ENCODE data around the gene LRP10. TPM values are rescaled to one million over a fixed set of nuclear protein-coding genes. Genes with fewer than 3 reads are reported as not detected.
"Not testable (repeated sequence)": the region's sequence is repeated elsewhere in the genome, so short reads cannot be mapped to it uniquely, and the experiment has no call there.

LRP10 gene
- total RNA-seq, 1 donor from 2014 or later, result 52.3 TPM

DNA sequence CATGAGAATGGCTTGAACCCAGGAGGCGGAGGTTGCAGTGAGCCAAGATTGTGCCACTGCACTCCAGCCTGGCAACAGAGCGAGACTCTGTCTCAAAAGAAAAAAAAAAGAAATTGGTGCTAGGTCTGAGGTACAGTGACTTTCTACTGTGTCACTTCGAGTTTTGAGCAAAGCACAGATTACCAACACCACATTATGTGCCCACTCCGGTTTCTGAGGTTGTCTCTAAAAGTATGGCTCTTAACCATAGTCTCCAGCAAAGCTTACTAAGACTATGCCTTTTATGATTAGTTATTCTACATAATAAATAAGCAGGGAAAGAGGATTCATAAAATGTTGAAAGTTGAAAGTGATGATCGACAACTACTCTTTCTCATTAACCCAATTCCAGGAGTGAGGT is 39.4 kb downstream of the LRP10 start:
- TF ChIP-seq, protein P1, sequence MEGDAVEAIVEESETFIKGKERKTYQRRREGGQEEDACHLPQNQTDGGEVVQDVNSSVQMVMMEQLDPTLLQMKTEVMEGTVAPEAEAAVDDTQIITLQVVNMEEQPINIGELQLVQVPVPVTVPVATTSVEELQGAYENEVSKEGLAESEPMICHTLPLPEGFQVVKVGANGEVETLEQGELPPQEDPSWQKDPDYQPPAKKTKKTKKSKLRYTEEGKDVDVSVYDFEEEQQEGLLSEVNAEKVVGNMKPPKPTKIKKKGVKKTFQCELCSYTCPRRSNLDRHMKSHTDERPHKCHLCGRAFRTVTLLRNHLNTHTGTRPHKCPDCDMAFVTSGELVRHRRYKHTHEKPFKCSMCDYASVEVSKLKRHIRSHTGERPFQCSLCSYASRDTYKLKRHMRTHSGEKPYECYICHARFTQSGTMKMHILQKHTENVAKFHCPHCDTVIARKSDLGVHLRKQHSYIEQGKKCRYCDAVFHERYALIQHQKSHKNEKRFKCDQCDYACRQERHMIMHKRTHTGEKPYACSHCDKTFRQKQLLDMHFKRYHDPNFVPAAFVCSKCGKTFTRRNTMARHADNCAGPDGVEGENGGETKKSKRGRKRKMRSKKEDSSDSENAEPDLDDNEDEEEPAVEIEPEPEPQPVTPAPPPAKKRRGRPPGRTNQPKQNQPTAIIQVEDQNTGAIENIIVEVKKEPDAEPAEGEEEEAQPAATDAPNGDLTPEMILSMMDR (conservative IDR thresholded peaks at IDR 0.05), result no peak
- peaks cover 5% of the 10 kb centered on the region for H3K4me1 Mint-ChIP-seq (ENCODE audit: unreplicated experiment)
- no peaks in the 10 kb centered on the region for H3K9me3 Mint-ChIP-seq
- no peaks in the 10 kb centered on the region for H3K27me3 Mint-ChIP-seq
- no peak for DNase-seq (ENCODE audit: extremely low spot score, unreplicated experiment)
- peaks cover 22% of the 10 kb centered on the region for H3K36me3 Mint-ChIP-seq
- H3K27ac Mint-ChIP-seq, result no peak overlapping the region
- H3K4me3 Mint-ChIP-seq, result no peak overlapping the region

DNA sequence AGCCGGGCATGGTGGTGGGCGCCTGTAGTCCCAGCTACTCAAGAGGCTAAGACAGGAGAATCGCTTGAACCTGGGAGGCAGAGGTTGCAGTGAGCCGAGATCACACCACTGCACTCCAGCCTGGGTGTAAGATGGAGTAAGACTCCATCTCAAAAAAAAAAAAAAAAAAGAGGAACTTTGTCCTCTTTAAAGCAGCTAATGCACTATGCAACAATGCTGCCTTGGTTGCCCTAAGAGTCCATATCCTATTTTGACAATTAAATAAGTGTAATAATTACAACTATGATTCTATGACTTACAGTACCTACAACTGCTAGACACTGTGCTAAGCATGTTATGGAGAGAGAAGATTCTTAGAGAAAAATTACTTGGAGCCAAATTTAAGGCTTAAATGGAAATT is 43.3 kb downstream of the LRP10 start:
- peaks cover 28% of the 10 kb centered on the region for H3K4me1 Mint-ChIP-seq (ENCODE audit: unreplicated experiment)
- H3K27ac Mint-ChIP-seq, H3K4me3 Mint-ChIP-seq: not testable (repeated sequence)

DNA sequence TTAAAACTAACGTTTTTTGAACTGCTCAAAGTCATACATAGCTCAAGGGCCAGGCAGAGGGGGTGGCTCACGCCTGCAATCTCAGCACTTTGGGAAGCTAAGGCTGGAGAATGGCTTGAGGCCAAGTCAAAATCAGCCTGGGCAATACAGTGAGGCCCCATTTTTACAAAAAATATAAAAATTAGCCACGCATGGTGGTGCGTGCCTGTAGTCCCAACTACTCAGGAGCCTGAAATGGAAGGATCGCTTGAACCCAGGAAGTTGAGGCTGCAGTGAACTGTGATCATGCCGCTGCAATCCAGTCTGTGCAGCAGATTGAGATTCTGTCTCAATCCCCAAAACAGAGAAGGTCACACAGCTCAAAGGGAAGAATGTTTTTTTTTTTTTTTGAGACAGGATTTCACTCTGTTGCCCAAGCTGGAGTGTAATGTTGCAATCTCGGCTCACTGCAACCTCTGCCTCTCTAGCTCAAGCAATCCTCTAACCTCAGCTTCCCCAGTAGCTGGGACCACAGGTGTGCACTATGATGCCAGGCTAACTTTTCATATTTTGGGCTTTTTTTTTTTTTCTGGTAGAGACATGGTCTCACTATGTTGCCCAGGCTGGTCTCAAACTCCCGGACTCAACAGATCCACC is 44.5 kb downstream of the LRP10 start:
- peaks cover 25% of the 10 kb centered on the region for H3K36me3 Mint-ChIP-seq
- peaks cover 33% of the 10 kb centered on the region for H3K4me1 Mint-ChIP-seq (ENCODE audit: unreplicated experiment)
- TF ChIP-seq, protein P1 (conservative IDR thresholded peaks at IDR 0.05), result no peak
- H3K27me3 Mint-ChIP-seq, result peaks cover 4% of the 10 kb centered on the region
- no peaks in the 10 kb centered on the region for H3K9me3 Mint-ChIP-seq
- peak overlapping the region; percentile 22 for H3K4me3 Mint-ChIP-seq
- DNase-seq (ENCODE audit: extremely low spot score, unreplicated experiment), result no peak
- no peak overlapping the region for H3K27ac Mint-ChIP-seq

More for the DNA sequence above, 43.3 kb downstream of the LRP10 start:
- H3K36me3 Mint-ChIP-seq, result peaks cover 21% of the 10 kb centered on the region
- not testable (repeated sequence) for DNase-seq (ENCODE audit: extremely low spot score, unreplicated experiment); H3K27me3 Mint-ChIP-seq; H3K9me3 Mint-ChIP-seq

DNA sequence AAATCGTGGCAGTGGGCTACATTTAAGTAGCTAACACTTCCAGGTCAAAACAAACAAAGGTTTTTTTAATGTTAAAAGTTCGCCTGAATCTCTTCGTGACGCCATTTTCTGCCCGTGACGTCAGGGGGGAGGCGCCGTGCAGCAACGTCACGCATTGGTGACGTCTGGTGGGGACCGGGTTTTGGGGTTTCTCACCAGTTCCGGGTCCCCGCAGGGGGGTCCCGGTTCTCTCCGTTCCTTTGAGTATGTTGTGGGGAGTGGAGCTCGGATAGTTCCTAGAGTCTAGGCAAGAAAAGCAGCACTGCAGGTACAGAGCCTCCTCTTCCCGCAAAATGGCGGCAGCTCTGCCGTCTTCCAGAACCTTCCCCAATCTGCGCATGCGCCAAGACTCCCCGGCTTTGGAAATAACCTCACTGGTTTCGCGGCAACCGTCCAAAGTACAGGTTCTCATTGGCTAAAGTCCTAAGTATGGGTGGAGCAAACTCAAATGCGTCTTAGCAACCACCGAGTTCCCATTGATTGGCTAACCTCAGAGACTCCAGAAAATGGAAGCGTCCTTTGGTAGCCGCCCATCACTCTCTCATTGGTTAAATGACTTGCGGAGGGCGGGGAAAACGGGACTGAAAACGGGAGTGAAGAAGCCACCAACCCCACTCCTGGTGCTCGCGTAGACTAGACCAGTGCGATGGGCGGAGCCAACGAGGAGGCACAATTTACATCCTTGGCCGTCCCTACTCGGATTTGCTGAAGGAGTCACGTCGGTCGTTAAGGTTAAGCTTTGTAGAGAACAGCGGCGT is 47.5 kb downstream of the LRP10 start, which contains the start of gene RBM23:
TSS of gene RBM23 (minus strand) at position 346 of the 797 bp plus-strand sequence.
- TF ChIP-seq, protein P1 (conservative IDR thresholded peaks at IDR 0.05), result no peak
- H3K36me3 Mint-ChIP-seq, result peaks cover 38% of the 10 kb centered on the region
- H3K27me3 Mint-ChIP-seq, result peaks cover 4% of the 10 kb centered on the region
- peak within 1 kb of the TSS; percentile 100 for H3K27ac Mint-ChIP-seq
- H3K4me3 Mint-ChIP-seq, result peak within 1 kb of the TSS; percentile 97
- peaks cover 28% of the 10 kb centered on the region for H3K4me1 Mint-ChIP-seq (ENCODE audit: unreplicated experiment)
- peak; percentile 99 for DNase-seq (ENCODE audit: extremely low spot score, unreplicated experiment)
- H3K9me3 Mint-ChIP-seq, result no peaks in the 10 kb centered on the region

DNA sequence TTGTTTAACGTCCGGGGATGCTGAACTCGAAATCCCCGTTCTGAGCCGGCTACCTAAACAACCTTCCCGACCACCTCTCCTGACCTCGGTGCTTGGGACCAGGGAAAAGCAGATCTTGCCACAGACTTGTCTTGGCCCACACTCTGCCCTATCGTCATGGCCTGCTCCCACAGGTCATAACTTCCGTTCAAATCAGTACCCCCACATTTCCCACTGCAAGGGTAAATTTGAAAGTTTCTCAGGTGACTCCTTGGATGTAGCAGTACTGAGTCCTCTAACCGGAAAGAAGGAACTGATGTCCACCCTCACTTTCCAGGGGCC is 48.0 kb downstream of the LRP10 start:
- peak overlapping the region; percentile 97 for H3K4me3 Mint-ChIP-seq
- H3K27ac Mint-ChIP-seq, result peak overlapping the region; percentile 100
- peaks cover 37% of the 10 kb centered on the region for H3K36me3 Mint-ChIP-seq
- H3K9me3 Mint-ChIP-seq, result no peaks in the 10 kb centered on the region
- peaks cover 4% of the 10 kb centered on the region for H3K27me3 Mint-ChIP-seq
- H3K4me1 Mint-ChIP-seq (ENCODE audit: unreplicated experiment), result peaks cover 28% of the 10 kb centered on the region
- TF ChIP-seq, protein P1 (conservative IDR thresholded peaks at IDR 0.05), result no peak
- DNase-seq (ENCODE audit: extremely low spot score, unreplicated experiment), result no peak

DNA sequence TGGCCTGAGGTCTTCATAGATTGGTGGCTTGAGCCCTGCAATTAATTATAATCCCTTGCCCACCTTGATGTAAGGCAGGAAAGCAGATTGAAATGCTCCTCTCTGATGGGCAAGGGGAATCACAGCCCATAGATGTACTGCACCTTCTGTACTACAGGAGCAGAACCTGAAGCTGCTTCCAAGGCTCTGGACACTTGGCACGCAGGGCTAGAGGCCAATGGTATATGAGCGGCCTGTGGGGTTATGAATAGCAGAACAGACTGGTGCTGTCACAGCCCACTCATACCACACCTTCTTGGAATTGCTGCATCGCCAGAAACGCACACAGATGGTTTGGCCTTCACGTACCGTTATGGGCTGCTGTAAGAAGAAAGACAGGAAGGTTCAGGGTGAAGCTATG is 49.2 kb downstream of the LRP10 start:
- DNase-seq (ENCODE audit: extremely low spot score, unreplicated experiment), result no peak
- Mint-ChIP-seq H3K4me3 (no peak overlapping the region), H3K27ac (no peak overlapping the region), H3K36me3 (peaks cover 40% of the 10 kb centered on the region), H3K4me1 (ENCODE audit: unreplicated experiment) (peaks cover 28% of the 10 kb centered on the region), H3K9me3 (no peaks in the 10 kb centered on the region), H3K27me3 (peaks cover 4% of the 10 kb centered on the region)
- TF ChIP-seq, protein P1 (conservative IDR thresholded peaks at IDR 0.05), result no peak
